ENCODE data around the gene KCNK5.

The KCNK5 gene

GRCh38 chr6:39153766-39154397, 75.4 kb downstream of the KCNK5 start:
- no peak overlapping the region for H3K4me3 ChIP-seq (ENCODE audit: low read depth, low read length)
- no peak for DNase-seq (ENCODE audit: low read depth)

DNA sequence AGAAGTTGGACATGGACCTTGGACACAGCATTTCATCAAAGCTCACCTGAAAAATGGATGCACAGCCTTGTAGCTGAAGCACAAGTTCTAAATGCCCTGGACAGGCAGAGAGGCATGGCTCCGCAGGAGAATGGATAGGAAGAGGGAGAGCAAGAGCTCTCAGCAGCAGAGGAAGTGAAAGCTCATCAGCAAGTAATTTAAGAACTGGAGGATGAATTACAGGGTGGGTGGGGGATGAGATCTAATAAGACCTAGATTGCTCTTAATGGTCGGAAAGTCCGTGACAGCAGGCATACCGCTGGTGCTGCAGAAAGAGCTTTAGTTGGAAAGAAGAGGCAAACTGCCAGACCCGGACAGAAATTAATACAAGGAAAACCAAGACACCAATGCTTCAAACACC, 77.0 kb downstream of the KCNK5 start:
- H3K4me3 ChIP-seq (ENCODE audit: low read depth, low read length): no peak overlapping the region
- no peak for DNase-seq (ENCODE audit: low read depth)

GRCh38 chr6:39151211-39151610, 78.1 kb downstream of the KCNK5 start:
- no peak for DNase-seq (ENCODE audit: low read depth)
- H3K4me3 ChIP-seq (ENCODE audit: low read depth, low read length): no peak overlapping the region

GRCh38 chr6:39144481-39145173, 84.6 kb downstream of the KCNK5 start:
- no peak overlapping the region for H3K4me3 ChIP-seq (ENCODE audit: low read depth, low read length)
- no peak for DNase-seq (ENCODE audit: low read depth)

DNA sequence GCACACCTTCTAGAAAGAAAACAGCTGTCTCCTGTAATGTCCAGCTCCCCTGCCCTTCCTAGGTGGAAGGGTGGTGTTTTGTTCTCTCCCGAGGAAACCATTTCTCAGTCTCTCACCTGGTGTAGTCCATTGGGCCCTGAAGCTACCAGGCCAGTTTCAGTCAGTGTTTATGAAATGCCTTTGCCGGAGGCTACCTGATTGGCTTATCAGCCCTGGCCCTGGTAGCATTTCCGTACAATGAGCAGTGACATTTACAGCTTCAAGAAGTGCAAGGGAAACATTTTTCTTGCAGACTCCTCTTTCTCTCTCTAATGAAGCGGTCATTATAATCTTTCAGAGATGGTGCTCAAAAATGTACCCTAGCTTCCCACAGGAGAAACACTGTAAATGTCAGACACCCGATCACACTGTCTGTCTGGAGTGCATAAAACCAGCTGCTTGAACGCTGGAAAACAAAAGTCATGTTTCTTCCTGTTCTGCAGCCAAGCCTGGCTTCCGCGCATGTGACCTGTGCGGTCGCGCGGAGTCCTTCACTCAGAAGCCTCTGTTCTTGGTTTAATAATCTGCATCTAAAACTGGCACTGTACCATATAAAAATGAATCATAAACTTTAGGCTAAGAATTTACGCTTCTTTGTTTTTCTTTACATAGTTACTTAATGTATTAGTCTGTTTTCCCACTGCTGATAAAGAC, 85.9 kb downstream of the KCNK5 start:
- no peak for DNase-seq (ENCODE audit: low read depth)
- H3K4me3 ChIP-seq (ENCODE audit: low read depth, low read length): no peak overlapping the region

DNA sequence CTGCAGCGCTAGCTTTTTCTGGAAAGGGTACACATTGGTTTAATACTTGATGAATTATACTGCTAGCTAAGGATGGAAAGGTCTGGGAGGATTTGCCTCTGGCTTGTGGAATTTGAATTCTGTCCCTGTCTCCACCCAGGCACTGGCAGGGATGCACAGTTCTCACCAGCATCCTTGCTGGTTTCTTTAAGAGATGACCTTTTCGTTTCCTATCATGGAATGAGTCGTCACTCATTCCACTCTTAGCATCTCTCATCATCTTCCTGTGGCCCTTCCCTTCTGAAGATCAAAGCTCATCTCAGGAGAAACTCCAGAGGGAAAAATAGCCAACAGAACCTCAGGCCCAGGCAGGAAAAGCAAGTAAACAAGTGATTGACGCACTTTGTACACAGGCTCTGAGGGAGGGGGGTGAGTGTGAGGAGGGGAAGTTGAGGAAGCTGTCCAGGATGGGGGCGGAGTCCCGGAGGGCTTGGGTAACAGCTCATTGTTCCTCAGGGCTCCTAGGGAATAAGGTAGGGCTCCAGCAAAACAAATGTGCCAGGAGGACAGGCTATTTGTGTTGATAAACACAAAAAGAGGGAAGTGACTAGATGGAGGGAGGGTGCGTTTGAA, 88.6 kb downstream of the KCNK5 start:
- H3K4me3 ChIP-seq (ENCODE audit: low read depth, low read length): no peak overlapping the region
- no peak for DNase-seq (ENCODE audit: low read depth)
